ENCODE results near the gene SLC26A2.
A peak's percentile ranks its signal among the peaks of the same experiment; 100 is the strongest.

The SLC26A2 gene

DNA sequence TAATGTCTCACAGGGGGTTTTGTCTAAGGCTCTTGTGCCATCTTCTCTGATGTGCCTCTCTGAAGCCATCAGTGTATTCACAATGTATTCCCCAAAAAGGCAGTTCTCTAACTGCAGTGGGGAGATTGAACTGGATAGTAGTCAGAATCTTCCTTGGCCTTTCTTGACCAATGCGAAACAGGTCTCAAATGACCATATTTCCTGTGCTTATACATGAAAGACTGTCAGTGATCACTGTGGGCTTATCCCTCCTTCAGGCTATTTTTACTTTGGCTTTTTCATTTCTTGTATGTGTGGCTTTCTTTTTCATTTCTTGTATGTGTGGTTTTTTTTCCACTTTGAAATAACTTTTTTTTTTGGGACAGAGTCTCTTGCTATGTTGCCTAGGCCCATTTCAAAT, 59.7 kb downstream of the SLC26A2 start:
- H3K4me3 ChIP-seq (ENCODE audit: low read depth, low read length) = no peak overlapping the region
- TF ChIP-seq, protein P1, sequence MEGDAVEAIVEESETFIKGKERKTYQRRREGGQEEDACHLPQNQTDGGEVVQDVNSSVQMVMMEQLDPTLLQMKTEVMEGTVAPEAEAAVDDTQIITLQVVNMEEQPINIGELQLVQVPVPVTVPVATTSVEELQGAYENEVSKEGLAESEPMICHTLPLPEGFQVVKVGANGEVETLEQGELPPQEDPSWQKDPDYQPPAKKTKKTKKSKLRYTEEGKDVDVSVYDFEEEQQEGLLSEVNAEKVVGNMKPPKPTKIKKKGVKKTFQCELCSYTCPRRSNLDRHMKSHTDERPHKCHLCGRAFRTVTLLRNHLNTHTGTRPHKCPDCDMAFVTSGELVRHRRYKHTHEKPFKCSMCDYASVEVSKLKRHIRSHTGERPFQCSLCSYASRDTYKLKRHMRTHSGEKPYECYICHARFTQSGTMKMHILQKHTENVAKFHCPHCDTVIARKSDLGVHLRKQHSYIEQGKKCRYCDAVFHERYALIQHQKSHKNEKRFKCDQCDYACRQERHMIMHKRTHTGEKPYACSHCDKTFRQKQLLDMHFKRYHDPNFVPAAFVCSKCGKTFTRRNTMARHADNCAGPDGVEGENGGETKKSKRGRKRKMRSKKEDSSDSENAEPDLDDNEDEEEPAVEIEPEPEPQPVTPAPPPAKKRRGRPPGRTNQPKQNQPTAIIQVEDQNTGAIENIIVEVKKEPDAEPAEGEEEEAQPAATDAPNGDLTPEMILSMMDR (IDR thresholded peaks at IDR 0.05; ENCODE audit: low read depth, low read length, missing control alignments) = no peak
- no peak for DNase-seq (ENCODE audit: low read depth)
- in situ Hi-C loops (cut with HindIII; ENCODE audit: low sequenced_read_pairs) = no loop called here

DNA sequence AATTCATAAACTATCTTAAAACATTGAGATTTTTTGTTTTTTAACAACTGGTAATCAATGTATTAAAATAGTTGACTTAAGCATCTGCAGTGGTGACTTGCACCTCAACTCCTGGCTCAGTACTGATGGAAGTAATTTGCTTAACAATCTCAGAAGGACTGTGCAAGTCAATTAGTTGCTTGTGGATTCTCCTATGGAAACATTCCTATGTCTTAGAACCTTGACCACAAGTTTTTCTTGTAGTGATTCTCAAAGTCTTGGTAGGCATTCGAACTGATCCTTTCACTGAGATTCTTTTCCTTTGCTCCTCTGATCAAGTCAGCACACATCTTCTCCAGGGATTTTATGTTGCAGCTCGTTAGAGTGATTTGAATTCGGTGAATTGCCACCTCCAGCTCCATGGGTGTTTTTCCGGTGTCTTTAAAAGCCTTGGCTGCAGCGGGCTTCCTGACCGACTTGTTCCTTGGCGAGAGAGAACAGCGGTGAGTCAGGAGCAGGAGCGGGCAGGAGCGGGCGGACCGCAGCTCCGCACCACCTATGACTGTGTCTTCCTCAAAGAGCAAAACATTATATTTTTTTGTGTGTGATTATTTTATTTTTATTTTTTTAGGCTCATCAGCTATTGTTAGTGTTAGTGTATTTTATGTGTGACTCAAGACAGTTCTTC, 61.1 kb downstream of the SLC26A2 start:
- TF ChIP-seq, protein P1 (IDR thresholded peaks at IDR 0.05; ENCODE audit: low read depth, low read length, missing control alignments) = no peak
- H3K4me3 ChIP-seq (ENCODE audit: low read depth, low read length) = peak overlapping the region; percentile 2
- peak; percentile 82 for DNase-seq (ENCODE audit: low read depth)
- in situ Hi-C loops (cut with HindIII; ENCODE audit: low sequenced_read_pairs) = no loop called here

DNA sequence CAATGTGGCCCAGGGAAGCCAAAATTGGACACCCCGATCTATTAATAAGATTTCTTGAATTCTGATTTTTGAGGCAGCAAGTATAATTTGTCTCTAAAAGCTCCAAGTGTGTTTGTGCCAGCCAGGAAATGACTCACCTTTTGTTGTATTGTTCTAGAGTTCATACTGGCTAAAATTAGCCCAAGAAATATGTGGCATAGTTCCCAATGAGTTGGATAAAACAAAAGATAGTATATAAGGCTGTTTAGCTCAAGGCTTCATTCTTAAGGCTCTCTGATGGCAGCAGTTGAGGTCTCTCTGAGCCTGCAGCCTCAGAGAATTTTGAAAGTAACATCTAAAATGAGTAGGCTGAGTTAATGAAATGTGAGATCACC, 61.6 kb downstream of the SLC26A2 start:
- peak; percentile 93 for DNase-seq (ENCODE audit: low read depth)
- in situ Hi-C loops (cut with HindIII; ENCODE audit: low sequenced_read_pairs) = no loop called here
- TF ChIP-seq, protein P1 (IDR thresholded peaks at IDR 0.05; ENCODE audit: low read depth, low read length, missing control alignments) = no peak
- H3K4me3 ChIP-seq (ENCODE audit: low read depth, low read length) = no peak overlapping the region

DNA sequence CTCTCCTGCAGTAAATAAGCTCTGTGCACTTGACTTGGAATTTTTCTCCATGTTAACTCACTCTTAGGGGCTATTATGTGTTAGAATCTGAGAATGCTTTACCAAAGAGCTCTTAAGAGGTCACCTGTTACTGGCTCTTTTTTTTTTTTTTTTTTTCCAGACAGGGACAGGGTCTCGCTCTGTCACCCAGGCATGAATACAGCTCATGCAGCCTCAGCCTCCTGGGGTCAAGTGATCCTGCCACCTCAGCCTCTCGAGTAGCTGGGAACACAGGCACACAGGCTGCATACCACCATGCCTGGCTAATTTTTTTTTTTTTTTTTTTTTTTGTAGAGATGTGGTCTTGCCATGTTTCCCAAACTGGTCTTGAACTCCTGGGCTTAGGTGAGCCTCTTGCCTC, 62.1 kb downstream of the SLC26A2 start:
- in situ Hi-C loops (cut with HindIII; ENCODE audit: low sequenced_read_pairs) = no loop called here
- TF ChIP-seq, protein P1 (IDR thresholded peaks at IDR 0.05; ENCODE audit: low read depth, low read length, missing control alignments) = no peak
- no peak for DNase-seq (ENCODE audit: low read depth)
- no peak overlapping the region for H3K4me3 ChIP-seq (ENCODE audit: low read depth, low read length)

DNA sequence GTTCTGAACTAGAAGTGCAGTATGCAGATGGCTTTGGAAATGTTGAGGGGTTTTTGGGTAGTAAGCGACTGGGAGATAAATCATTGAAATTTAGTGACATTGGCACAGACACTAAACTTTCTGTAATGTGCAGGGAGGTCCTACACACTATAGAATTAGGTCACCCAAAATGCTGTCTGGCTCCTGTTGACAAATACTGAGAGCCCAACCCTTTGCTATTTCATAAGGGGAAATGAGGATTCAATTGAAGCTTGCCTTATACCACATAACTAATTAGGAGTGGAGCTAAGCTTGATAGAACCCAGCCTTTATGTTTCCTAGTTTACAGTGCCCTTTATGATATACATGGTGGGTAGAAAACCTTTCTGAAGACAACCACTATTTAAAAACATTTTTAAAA, 62.6 kb downstream of the SLC26A2 start:
- no peak for DNase-seq (ENCODE audit: low read depth)
- in situ Hi-C loops (cut with HindIII; ENCODE audit: low sequenced_read_pairs) = no loop called here
- TF ChIP-seq, protein P1 (IDR thresholded peaks at IDR 0.05; ENCODE audit: low read depth, low read length, missing control alignments) = no peak
- no peak overlapping the region for H3K4me3 ChIP-seq (ENCODE audit: low read depth, low read length)

DNA sequence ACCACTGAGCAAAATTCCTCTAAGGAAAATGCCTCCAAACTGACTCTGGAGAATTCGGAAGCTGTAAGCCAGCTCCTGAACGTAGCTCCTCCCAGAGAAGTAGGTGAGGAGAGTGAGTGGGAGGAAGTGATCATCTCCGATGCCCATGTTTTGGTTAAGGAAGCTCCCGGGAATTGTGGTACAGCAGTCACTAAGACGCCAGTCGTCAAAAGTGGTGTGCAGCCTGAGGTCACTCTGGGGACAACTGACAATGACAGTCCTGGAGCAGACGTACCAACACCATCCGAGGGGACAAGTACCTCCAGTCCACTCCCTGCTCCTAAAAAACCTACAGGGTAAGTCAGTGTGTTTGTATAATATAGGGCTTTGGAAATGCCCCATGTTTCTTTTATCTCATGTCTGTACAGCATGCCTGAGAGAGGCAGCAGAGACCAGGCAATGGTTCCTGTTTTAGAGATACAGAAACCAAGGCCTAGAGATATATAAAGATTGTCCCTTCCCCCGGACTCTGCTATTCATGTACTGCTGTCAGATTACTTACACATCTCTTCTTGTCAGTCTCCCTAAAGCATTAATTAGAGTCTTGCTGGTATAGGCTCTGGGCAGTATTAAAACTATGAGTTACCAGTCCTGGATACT, 63.9 kb downstream of the SLC26A2 start:
- in situ Hi-C loops (cut with HindIII; ENCODE audit: low sequenced_read_pairs) = no loop called here
- TF ChIP-seq, protein P1 (IDR thresholded peaks at IDR 0.05; ENCODE audit: low read depth, low read length, missing control alignments) = peak; percentile 12
- DNase-seq (ENCODE audit: low read depth) = no peak
- H3K4me3 ChIP-seq (ENCODE audit: low read depth, low read length) = no peak overlapping the region

Measured in astrocyte of the cerebellum (primary cell).